ENCODE measurements around the gene CHST15. TPM values are rescaled to one million over a fixed set of nuclear protein-coding genes. Genes with fewer than 3 reads are reported as not detected.

Gene CHST15
- total and polyA plus RNA-seq, 7 donors: 2.4 to 57.9 (median 29.9) TPM

- H3K4me1 ChIP-seq: no peaks in the 10 kb centered on the region
- no peak for DNase-seq
- 49 to 79% methylated on average over 11 of the region's 11 CpGs for WGBS, 2 donors
- intact Hi-C loops (cut with DNase I): no loop called here
- no peak overlapping the region for H3K27ac ChIP-seq
- H3K4me3 ChIP-seq: no peak overlapping the region
- TF ChIP-seq POLR2AphosphoS5 (IDR thresholded peaks at IDR 0.05) (no peak), EP300 (IDR thresholded peaks at IDR 0.05) (no peak), POLR2A (IDR thresholded peaks at IDR 0.05) (no peak), CTCF (IDR thresholded peaks at IDR 0.05) (no peak)
- no peaks in the 10 kb centered on the region for H3K9me3 ChIP-seq
- H3K27me3 ChIP-seq: no peaks in the 10 kb centered on the region
- no peaks in the 10 kb centered on the region for H3K36me3 ChIP-seq
These were observed 26.5 kb upstream of the CHST15 start for GRCh38 chr10:124119946-124120345.

GRCh38 chr10:124119216-124119615 lies 25.8 kb upstream of the CHST15 start:
- TF ChIP-seq POLR2AphosphoS5 (IDR thresholded peaks at IDR 0.05) (no peak), CTCF (IDR thresholded peaks at IDR 0.05) (no peak), POLR2A (IDR thresholded peaks at IDR 0.05) (no peak), EP300 (IDR thresholded peaks at IDR 0.05) (no peak)
- Histone ChIP-seq H3K4me3 (no peak overlapping the region), H3K4me1 (no peaks in the 10 kb centered on the region), H3K36me3 (no peaks in the 10 kb centered on the region), H3K27me3 (no peaks in the 10 kb centered on the region), H3K9me3 (no peaks in the 10 kb centered on the region), H3K27ac (peak overlapping the region in 2 of 4 donors; percentile 13 to 49)
- no peak for DNase-seq
- intact Hi-C loops (cut with DNase I): no loop called here
- WGBS, 2 donors: 72 to 89% methylated on average over 4 of the region's 4 CpGs

- intact Hi-C loops (cut with DNase I): no loop called here
These were observed 24.4 kb upstream of the CHST15 start for GRCh38 chr10:124117833-124118232.

GRCh38 chr10:124117511-124117785 lies 24.1 kb upstream of the CHST15 start:
- DNase-seq: no peak

More at GRCh38 chr10:124117833-124118232, 24.4 kb upstream of the CHST15 start:
- TF ChIP-seq POLR2AphosphoS5 (IDR thresholded peaks at IDR 0.05) (no peak), EP300 (IDR thresholded peaks at IDR 0.05) (no peak), CTCF (IDR thresholded peaks at IDR 0.05) (no peak), POLR2A (IDR thresholded peaks at IDR 0.05) (no peak)
- H3K9me3 ChIP-seq: no peaks in the 10 kb centered on the region
- no peak overlapping the region for H3K27ac ChIP-seq
- no peaks in the 10 kb centered on the region for H3K36me3 ChIP-seq
- DNase-seq: no peak
- 85 to 90% methylated on average over 6 of the region's 6 CpGs for WGBS, 2 donors
- H3K4me3 ChIP-seq: no peak overlapping the region
- H3K27me3 ChIP-seq: no peaks in the 10 kb centered on the region
- H3K4me1 ChIP-seq: no peaks in the 10 kb centered on the region

More at GRCh38 chr10:124117511-124117785, 24.1 kb upstream of the CHST15 start:
- no peaks in the 10 kb centered on the region for H3K9me3 ChIP-seq
- no peak overlapping the region for H3K4me3 ChIP-seq
- H3K4me1 ChIP-seq: no peaks in the 10 kb centered on the region
- intact Hi-C loops (cut with DNase I): no loop called here
- TF ChIP-seq CTCF (IDR thresholded peaks at IDR 0.05) (no peak), EP300 (IDR thresholded peaks at IDR 0.05) (no peak), POLR2AphosphoS5 (IDR thresholded peaks at IDR 0.05) (no peak), POLR2A (IDR thresholded peaks at IDR 0.05) (no peak)
- WGBS, 2 donors: 97% methylated on average over 5 of the region's 5 CpGs
- no peaks in the 10 kb centered on the region for H3K36me3 ChIP-seq
- H3K27me3 ChIP-seq: no peaks in the 10 kb centered on the region
- no peak overlapping the region for H3K27ac ChIP-seq

Data from sigmoid colon (tissue), 7 donors.